Aorta (tissue), 5 donors: ENCODE results near the gene UMODL1. TPM values are rescaled to one million over a fixed set of nuclear protein-coding genes. Genes with fewer than 3 reads are reported as not detected.
"Not testable (repeated sequence)": the region's sequence is repeated elsewhere in the genome, so short reads cannot be mapped to it uniquely, and the experiment has no call there.

ENCODE experiments used
- ATAC-seq: fragments of 200-7000 bp; cut with Tn5 transposase; one replicate; pipeline ENCODE4 v1.9.1; 2022; ENCODE audit warnings: moderate library complexity; ENCODE audit not compliant: low FRiP score
- DNase-seq, 2 donors: peaks; one replicate each; pipeline ENCODE4 v3.0.0-alpha.2; 2020
- H3K27ac ChIP-seq, 2 donors: one replicate each; pipeline ENCODE4 v1.5.1; 2013; ENCODE audit warnings: low read length in 2 of 2, mild to moderate bottlenecking in 2 of 2, moderate library complexity in 2 of 2, control low read depth in 1 of 2, inconsistent platforms in 1 of 2, low read depth in 1 of 2
- H3K27me3 ChIP-seq, 2 donors: one replicate each; pipeline ENCODE4 v1.6.1; 2013; ENCODE audit warnings: control low read depth in 1 of 2, low read length in 1 of 2, mild to moderate bottlenecking in 1 of 2, moderate library complexity in 1 of 2; ENCODE audit not compliant: insufficient read depth in 2 of 2, control insufficient read depth in 1 of 2
- H3K36me3 ChIP-seq, 2 donors: one replicate each; pipeline ENCODE4 v1.6.1; 2013; ENCODE audit warnings: control low read depth in 1 of 2, low read length in 1 of 2, mild to moderate bottlenecking in 1 of 2; ENCODE audit not compliant: insufficient read depth in 2 of 2, control insufficient read depth in 1 of 2
- H3K4me1 ChIP-seq, 2 donors: one replicate each; pipeline ENCODE4 v1.6.1; 2013; ENCODE audit warnings: low read length in 2 of 2, control low read depth in 1 of 2, mild to moderate bottlenecking in 1 of 2, moderate library complexity in 1 of 2; ENCODE audit not compliant: insufficient read depth in 2 of 2, control insufficient read depth in 1 of 2
- H3K4me3 ChIP-seq, 2 donors: one replicate each; pipeline ENCODE4 v1.5.1; 2013; ENCODE audit warnings: low read length in 2 of 2, control low read depth in 1 of 2, mild to moderate bottlenecking in 1 of 2
- H3K9me3 ChIP-seq: one replicate; pipeline ENCODE4 v1.6.1; 2013; ENCODE audit warnings: mild to moderate bottlenecking, low read length; ENCODE audit not compliant: control insufficient read depth
- WGBS, 2 donors: extraction: QIAGEN DNeasy Blood & Tissue Kit; methylation state at CpG; one replicate each; pipeline ENCODE4 v1.1.7; 2013; 5-methylcytosine and 5-hydroxymethylcytosine counted together
- intact Hi-C, 2 donors: fragments of 100-400 bp; cut with DNase I; formaldehyde crosslinking; loops; one replicate each; pipeline versions ENCODE4 v1.14.2 to v1.15.0; 2022
- polyA plus RNA-seq, 2 donors: library from polyadenylated mRNA; stranded (reverse); fragments of 200-250 nt; gene quantifications; one replicate each; pipeline ENCODE4 v1.2.3, GENCODE V29; 2013
- total RNA-seq, 2 donors: library from RNA; stranded (reverse); fragmentation: NEBNext Ultra II Directional; extraction: Animal tissue kit (Norgen Biotek cat#: 25700); gene quantifications; one replicate each; pipeline ENCODE4 v1.2.1, GENCODE V29; 2021
- donor health status: healthy with polysubstance abuse.
- donor health status: Bipolar disorder and iron deficiency.
- donor health status: DM: no; HTN: no; CAD: no.
- donor health status: DM: no; HTN: no; CAD: no.
- donor health status: DM: yes; HTN: yes; CAD: no.

The UMODL1 gene
- total and polyA plus RNA-seq, 4 donors, result 0.45 TPM; not detected in 3

GRCh38 chr21:42175110-42175710 is 104.1 kb downstream of the UMODL1 start:
- Histone ChIP-seq H3K27ac (no peak overlapping the region), H3K36me3 (no peaks in the 10 kb centered on the region), H3K4me1 (no peaks in the 10 kb centered on the region), H3K4me3 (no peak overlapping the region), H3K27me3 (no peaks in the 10 kb centered on the region), H3K9me3 (no peaks in the 10 kb centered on the region)
- ATAC-seq (no peak), DNase-seq (no peak)
- WGBS, 2 donors, result 61 to 65% methylated on average over 6 of the region's 6 CpGs
- intact Hi-C loops, result no loop called here

DNA sequence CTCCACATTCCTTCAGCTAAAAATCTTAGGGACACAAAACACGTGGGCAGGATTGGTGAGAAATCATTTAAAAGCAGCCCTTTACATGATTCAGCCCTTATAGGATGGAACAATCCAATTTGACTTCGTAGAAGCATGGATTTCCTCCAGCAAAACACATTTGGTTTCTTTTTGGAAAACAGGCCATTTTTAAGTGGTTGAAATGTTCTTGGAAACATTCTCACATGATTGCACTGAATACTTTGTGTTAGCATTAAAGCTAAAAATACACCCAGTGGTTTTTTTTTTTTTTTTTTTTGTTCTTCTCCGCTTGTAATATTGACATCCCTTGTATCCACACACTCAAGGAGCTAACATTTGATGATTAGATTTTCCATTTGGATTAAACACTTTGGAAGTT is 105.7 kb downstream of the UMODL1 start:
- Histone ChIP-seq H3K27me3 (no peaks in the 10 kb centered on the region), H3K27ac (no peak overlapping the region), H3K4me1 (no peaks in the 10 kb centered on the region), H3K9me3 (no peaks in the 10 kb centered on the region), H3K36me3 (no peaks in the 10 kb centered on the region), H3K4me3 (no peak overlapping the region)
- ATAC-seq, result no peak
- WGBS, 2 donors, result 5 to 7% methylated on average over 3 of the region's 3 CpGs
- intact Hi-C loops, result no loop called here
- DNase-seq, result no peak

GRCh38 chr21:42179316-42179715 is 108.2 kb downstream of the UMODL1 start:
- Histone ChIP-seq H3K36me3 (no peaks in the 10 kb centered on the region), H3K4me1 (no peaks in the 10 kb centered on the region), H3K9me3 (no peaks in the 10 kb centered on the region), H3K4me3 (no peak overlapping the region), H3K27ac (no peak overlapping the region), H3K27me3 (no peaks in the 10 kb centered on the region)
- WGBS, 2 donors, result 34 to 41% methylated on average over 3 of the region's 3 CpGs
- intact Hi-C loops, result no loop called here
- DNase-seq (no peak), ATAC-seq (no peak)

GRCh38 chr21:42180001-42180400 is 108.9 kb downstream of the UMODL1 start:
- H3K27ac ChIP-seq, H3K4me3 ChIP-seq, H3K27me3 ChIP-seq, intact Hi-C loops, DNase-seq, H3K9me3 ChIP-seq, H3K4me1 ChIP-seq, H3K36me3 ChIP-seq, ATAC-seq: not testable (repeated sequence)
- 86 to 89% methylated on average over 3 of the region's 3 CpGs for WGBS, 2 donors

DNA sequence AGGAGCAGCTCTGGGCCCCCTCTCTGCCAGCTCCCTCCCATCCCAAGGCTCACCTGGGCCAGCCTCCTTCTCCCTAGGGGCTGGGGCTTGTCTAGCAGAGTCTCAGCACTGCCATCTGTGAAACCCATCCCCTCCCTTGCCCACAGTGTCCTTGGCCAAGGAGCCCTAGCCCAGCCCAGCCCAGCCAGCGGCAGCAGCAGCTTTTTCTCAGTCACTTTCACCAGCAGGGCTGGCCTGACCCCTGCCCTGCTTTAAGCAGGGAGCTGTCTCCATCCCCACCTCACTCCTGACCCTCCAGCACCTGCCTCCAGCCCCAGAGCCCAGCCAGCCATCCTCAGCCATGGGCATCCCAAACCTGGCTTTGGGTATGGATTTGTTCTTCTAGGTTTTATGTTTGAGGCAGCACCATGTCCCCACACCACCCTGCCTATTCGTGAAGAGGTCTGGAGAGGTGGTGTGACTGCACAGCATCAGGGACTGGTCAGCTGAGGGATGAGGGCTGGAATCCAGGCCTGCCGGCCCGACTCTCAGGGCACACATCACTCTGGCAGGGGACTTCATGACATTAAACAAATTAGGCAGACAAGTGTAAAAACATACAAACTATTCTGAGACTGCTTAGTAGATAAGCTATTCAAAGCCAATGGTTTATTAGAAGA is 111.7 kb downstream of the UMODL1 start:
- intact Hi-C loops, result no loop called here

GRCh38 chr21:42183374-42184266 is 112.5 kb downstream of the UMODL1 start:
- 91 to 93% methylated on average over 6 of the region's 6 CpGs for WGBS, 2 donors
- no peaks in the 10 kb centered on the region for H3K27me3 ChIP-seq

More for the DNA sequence above, 111.7 kb downstream of the UMODL1 start:
- Histone ChIP-seq H3K27ac (no peak overlapping the region), H3K27me3 (no peaks in the 10 kb centered on the region), H3K9me3 (no peaks in the 10 kb centered on the region), H3K4me3 (no peak overlapping the region), H3K4me1 (no peaks in the 10 kb centered on the region), H3K36me3 (no peaks in the 10 kb centered on the region)
- whole genome bisulfite sequencing, 2 donors, result 19 to 25% methylated on average over 4 of the region's 4 CpGs
- DNase-seq (no peak), ATAC-seq (no peak)

GRCh38 chr21:42186591-42186990 is 115.5 kb downstream of the UMODL1 start:
- Histone ChIP-seq H3K4me3 (no peak overlapping the region), H3K27ac (no peak overlapping the region), H3K4me1 (no peaks in the 10 kb centered on the region), H3K9me3 (no peaks in the 10 kb centered on the region), H3K27me3 (no peaks in the 10 kb centered on the region), H3K36me3 (no peaks in the 10 kb centered on the region)
- 61 to 71% methylated on average over 2 of the region's 2 CpGs for WGBS, 2 donors
- DNase-seq (no peak), ATAC-seq (no peak)
- intact Hi-C loops, result no loop called here

More at GRCh38 chr21:42183374-42184266, 112.5 kb downstream of the UMODL1 start:
- Histone ChIP-seq H3K36me3 (no peaks in the 10 kb centered on the region), H3K27ac (no peak overlapping the region), H3K9me3 (no peaks in the 10 kb centered on the region), H3K4me1 (no peaks in the 10 kb centered on the region), H3K4me3 (no peak overlapping the region)
- no peak for ATAC-seq
- intact Hi-C loops, result no loop called here
- DNase-seq, result no peak

DNA sequence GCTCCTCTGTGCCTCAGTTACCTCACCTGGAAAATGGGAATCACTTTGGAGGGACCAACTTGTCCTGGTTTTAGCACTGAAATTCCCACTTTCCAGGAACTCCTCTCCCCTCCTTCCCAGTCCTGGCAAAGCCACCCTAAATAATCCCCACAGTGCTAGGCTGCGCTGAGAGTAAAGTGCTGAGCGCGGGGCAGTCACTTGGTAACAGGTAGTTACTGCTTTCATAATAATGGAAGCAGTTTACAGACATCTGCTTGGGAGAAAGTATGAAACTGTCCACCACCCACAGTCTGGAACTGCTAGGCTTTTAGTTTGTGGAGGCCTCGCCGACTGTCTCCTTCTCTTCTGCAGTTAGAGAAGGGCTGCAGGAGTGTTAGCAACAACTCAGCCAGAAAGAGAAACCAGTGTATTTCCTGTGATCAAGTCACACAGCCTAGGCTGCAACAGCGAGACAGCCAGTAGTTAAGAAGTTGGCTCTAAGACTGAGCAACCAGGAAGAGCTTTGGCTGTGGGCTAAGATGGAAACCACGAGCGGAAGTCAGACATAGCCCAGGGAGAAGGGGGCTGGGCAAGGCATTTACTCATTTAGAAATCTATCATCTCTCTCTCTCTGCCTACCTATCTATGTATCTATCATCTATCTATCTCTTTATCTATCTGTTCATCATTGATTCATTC is 117.0 kb downstream of the UMODL1 start:
- Histone ChIP-seq H3K4me3 (no peak overlapping the region), H3K27me3 (no peaks in the 10 kb centered on the region), H3K36me3 (no peaks in the 10 kb centered on the region), H3K4me1 (no peaks in the 10 kb centered on the region), H3K9me3 (no peaks in the 10 kb centered on the region), H3K27ac (no peak overlapping the region)
- DNase-seq (peak in 1 of 2 donors; percentile 77), ATAC-seq (peak; percentile 77)
- 71 to 79% methylated on average over 8 of the region's 8 CpGs for WGBS, 2 donors
- intact Hi-C loops, result no loop called here
